Measurements from ENCODE around the gene NAA35. TPM values are rescaled to one million over a fixed set of nuclear protein-coding genes. Genes with fewer than 3 reads are reported as not detected.

Gene NAA35
- total and polyA plus RNA-seq, 2 experiments from 2014 or later, result 17.8 to 28.6 TPM

DNA sequence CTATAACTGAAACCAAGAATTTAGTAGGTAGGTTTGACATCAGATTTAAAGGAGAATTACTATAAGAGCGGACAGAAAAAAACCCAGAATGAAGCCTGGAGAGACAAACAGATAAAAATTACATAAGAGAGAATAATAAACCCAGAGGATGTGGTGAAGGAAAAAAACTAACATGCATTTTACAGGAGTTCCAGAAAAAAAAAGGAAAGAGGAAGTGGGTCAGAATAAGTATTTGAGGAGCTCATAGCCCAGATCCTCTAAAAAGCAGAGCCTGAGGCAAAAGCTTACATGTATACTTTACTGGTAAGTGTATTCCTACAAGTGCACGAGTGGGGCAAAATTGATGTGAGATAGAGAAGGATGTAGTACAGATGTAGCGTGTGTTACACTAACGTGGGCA is 43.1 kb upstream of the NAA35 start:
- no peaks in the 10 kb centered on the region for H3K4me1 ChIP-seq (ENCODE audit: insufficient read depth)
- H3K27me3 ChIP-seq, result no peaks in the 10 kb centered on the region
- H3K9me3 ChIP-seq (ENCODE audit: low read depth), result no peaks in the 10 kb centered on the region
- H3K4me2 ChIP-seq, result no peak overlapping the region
- H3K79me2 ChIP-seq, result no peaks in the 10 kb centered on the region
- WGBS (ENCODE audit: low lambda C conversion rate, missing lambda C conversion rate), result 80% methylated on average over 4 of the region's 4 CpGs
- no peak overlapping the region for H3K4me3 ChIP-seq
- H4K20me1 ChIP-seq (ENCODE audit: insufficient read depth, poor library complexity, severe bottlenecking), result no peaks in the 10 kb centered on the region
- H3K36me3 ChIP-seq (replicated peaks; ENCODE audit: insufficient read depth, low read depth), result no peaks in the 10 kb centered on the region
- H3K27ac ChIP-seq, result no peak overlapping the region
- no peaks in the 10 kb centered on the region for H3K9me2 ChIP-seq (replicated peaks; ENCODE audit: insufficient read depth)
- H2AFZ ChIP-seq, result no peak overlapping the region
- DNase-seq (ENCODE audit: low spot score), result no peak
- TF ChIP-seq, protein P1, sequence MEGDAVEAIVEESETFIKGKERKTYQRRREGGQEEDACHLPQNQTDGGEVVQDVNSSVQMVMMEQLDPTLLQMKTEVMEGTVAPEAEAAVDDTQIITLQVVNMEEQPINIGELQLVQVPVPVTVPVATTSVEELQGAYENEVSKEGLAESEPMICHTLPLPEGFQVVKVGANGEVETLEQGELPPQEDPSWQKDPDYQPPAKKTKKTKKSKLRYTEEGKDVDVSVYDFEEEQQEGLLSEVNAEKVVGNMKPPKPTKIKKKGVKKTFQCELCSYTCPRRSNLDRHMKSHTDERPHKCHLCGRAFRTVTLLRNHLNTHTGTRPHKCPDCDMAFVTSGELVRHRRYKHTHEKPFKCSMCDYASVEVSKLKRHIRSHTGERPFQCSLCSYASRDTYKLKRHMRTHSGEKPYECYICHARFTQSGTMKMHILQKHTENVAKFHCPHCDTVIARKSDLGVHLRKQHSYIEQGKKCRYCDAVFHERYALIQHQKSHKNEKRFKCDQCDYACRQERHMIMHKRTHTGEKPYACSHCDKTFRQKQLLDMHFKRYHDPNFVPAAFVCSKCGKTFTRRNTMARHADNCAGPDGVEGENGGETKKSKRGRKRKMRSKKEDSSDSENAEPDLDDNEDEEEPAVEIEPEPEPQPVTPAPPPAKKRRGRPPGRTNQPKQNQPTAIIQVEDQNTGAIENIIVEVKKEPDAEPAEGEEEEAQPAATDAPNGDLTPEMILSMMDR (IDR thresholded peaks at IDR 0.05; ENCODE audit: poor library complexity), result no peak
- no peak for TF ChIP-seq EZH2phosphoT487 (IDR thresholded peaks at IDR 0.05; ENCODE audit: low read depth, severe bottlenecking, unreplicated experiment)
- no peak for TF ChIP-seq EZH2 (IDR thresholded peaks at IDR 0.05; ENCODE audit: borderline replicate concordance)

DNA sequence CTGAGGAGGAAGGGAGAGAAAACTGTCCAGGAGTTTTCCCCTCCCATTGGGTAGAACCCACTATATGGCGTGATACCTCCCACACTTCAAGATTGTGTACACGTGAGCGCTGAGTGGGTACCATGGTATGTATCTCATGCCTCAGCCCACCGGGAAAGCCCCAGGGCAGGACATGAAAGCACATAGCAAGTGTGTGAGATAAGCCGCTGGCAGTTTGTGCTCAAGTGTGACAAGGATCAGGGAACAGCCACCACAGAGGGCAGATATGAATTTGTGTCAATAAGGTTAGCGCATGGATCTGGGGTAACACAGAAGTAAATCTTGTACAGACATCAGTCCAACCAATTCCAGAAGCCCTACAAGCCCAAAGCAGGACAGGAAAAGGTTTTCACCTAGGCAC is 42.6 kb upstream of the NAA35 start:
- Histone ChIP-seq H3K4me2 (no peak overlapping the region), H3K9me3 (ENCODE audit: low read depth) (no peaks in the 10 kb centered on the region), H4K20me1 (ENCODE audit: insufficient read depth, poor library complexity, severe bottlenecking) (no peaks in the 10 kb centered on the region), H3K4me1 (ENCODE audit: insufficient read depth) (no peaks in the 10 kb centered on the region), H2AFZ (no peak overlapping the region), H3K9me2 (replicated peaks; ENCODE audit: insufficient read depth) (no peaks in the 10 kb centered on the region), H3K27ac (no peak overlapping the region), H3K79me2 (no peaks in the 10 kb centered on the region), H3K27me3 (no peaks in the 10 kb centered on the region), H3K36me3 (replicated peaks; ENCODE audit: insufficient read depth, low read depth) (no peaks in the 10 kb centered on the region), H3K4me3 (no peak overlapping the region)
- TF ChIP-seq EZH2 (IDR thresholded peaks at IDR 0.05; ENCODE audit: borderline replicate concordance), result no peak
- no peak for TF ChIP-seq EZH2phosphoT487 (IDR thresholded peaks at IDR 0.05; ENCODE audit: low read depth, severe bottlenecking, unreplicated experiment)
- TF ChIP-seq, protein P1 (IDR thresholded peaks at IDR 0.05; ENCODE audit: poor library complexity), result no peak
- no peak for DNase-seq (ENCODE audit: low spot score)
- 77% methylated on average over 6 of the region's 6 CpGs for WGBS (ENCODE audit: low lambda C conversion rate, missing lambda C conversion rate)

DNA sequence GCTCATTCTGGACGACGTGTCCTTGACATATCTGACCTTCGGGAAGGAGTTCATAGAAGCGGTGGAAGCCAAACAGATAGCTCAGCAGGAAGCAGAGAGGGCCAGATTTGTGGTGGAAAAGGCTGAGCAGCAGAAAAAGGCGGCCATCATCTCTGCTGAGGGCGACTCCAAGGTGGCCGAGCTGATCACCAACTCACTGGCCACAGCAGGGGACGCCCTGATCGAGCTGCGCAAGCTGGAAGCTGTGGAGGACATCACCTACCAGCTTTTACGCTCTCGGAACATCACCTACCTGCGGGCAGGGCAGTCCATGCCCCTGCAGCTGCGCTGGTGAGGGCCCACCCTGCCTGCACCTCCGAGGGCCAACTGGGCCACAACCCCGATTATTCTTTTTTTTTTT is 41.6 kb upstream of the NAA35 start:
- Histone ChIP-seq H3K79me2 (no peaks in the 10 kb centered on the region), H3K9me3 (ENCODE audit: low read depth) (no peaks in the 10 kb centered on the region), H3K4me1 (ENCODE audit: insufficient read depth) (no peaks in the 10 kb centered on the region), H3K27me3 (no peaks in the 10 kb centered on the region), H2AFZ (no peak overlapping the region), H3K4me2 (no peak overlapping the region), H3K27ac (no peak overlapping the region), H3K9me2 (replicated peaks; ENCODE audit: insufficient read depth) (no peaks in the 10 kb centered on the region), H4K20me1 (ENCODE audit: insufficient read depth, poor library complexity, severe bottlenecking) (no peaks in the 10 kb centered on the region), H3K4me3 (no peak overlapping the region), H3K36me3 (replicated peaks; ENCODE audit: insufficient read depth, low read depth) (no peaks in the 10 kb centered on the region)
- no peak for DNase-seq (ENCODE audit: low spot score)
- WGBS (ENCODE audit: low lambda C conversion rate, missing lambda C conversion rate), result 96% methylated on average over 15 of the region's 16 CpGs
- TF ChIP-seq EZH2 (IDR thresholded peaks at IDR 0.05; ENCODE audit: borderline replicate concordance) (no peak), EZH2phosphoT487 (IDR thresholded peaks at IDR 0.05; ENCODE audit: low read depth, severe bottlenecking, unreplicated experiment) (no peak)
- TF ChIP-seq, protein P1 (IDR thresholded peaks at IDR 0.05; ENCODE audit: poor library complexity), result no peak
